SH-SY5Y (cell line): ENCODE results near the gene CSGALNACT2.

Experiments used
- GATA2 ChIP-seq: IDR thresholded peaks from 2 replicates; pipeline ENCODE4 v1.6.1; 2011; ENCODE audit warnings: mild to moderate bottlenecking, low read depth, low read length
- GATA3 ChIP-seq: IDR thresholded peaks from 2 replicates; pipeline ENCODE4 v1.6.1; 2011; ENCODE audit warnings: low read depth, mild to moderate bottlenecking, low read length, moderate library complexity

DNA sequence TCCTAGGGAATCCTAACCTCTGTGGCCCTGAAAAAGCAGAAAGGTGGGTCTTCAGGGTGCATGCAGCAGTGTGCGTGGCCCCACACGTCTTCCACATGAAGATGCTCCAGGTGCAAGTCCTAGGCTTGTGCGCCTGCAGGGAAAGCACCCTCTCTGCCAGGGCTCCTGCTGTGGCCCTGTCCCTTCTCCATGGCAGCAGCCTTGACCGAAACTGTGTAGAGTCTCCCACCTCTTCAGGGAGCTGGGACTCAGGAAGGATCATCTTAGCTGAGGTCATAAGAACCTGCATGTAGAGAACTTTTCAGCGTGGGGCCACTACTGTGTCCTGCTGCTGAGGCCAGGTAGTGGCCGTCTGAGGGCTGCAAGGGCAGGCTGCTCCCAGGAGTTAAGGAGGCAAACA, 6.3 kb upstream of the CSGALNACT2 start:
- no peak for TF ChIP-seq GATA3
- no peak for TF ChIP-seq GATA2
